Cardiac muscle cell (in vitro differentiated cells and primary cell): ENCODE measurements around the gene ZPLD1. TPM values are rescaled to one million over a fixed set of nuclear protein-coding genes. Genes with fewer than 3 reads are reported as not detected.

Source experiments
- DNase-seq, 2 donors: peaks; one replicate each; pipeline versions ENCODE4 v3.0.0 to v3.0.0-alpha.2; 2010 to 2017; ENCODE audit warnings: low read depth in 1 of 2, low spot score in 1 of 2
- H3K27ac ChIP-seq: fragments of 200-600 bp; sonication (generic); 2 replicates; pipeline ENCODE4 v1.5.1; 2016
- H3K27me3 ChIP-seq: fragments of 200-600 bp; sonication (generic); 2 replicates; pipeline ENCODE4 v1.6.0; 2016; ENCODE audit warnings: control low read depth
- H3K36me3 ChIP-seq: fragments of 200-600 bp; sonication (generic); 2 replicates; pipeline ENCODE4 v1.5.1; 2016; ENCODE audit warnings: control low read depth
- H3K4me1 ChIP-seq: fragments of 200-600 bp; sonication (generic); 2 replicates; pipeline ENCODE4 v1.8.1; 2017; ENCODE audit warnings: low read depth, mild to moderate bottlenecking, mixed run types
- H3K4me3 ChIP-seq: fragments of 200-600 bp; sonication (generic); 2 replicates; pipeline ENCODE4 v1.5.1; 2016; ENCODE audit warnings: mild to moderate bottlenecking
- H3K9me3 ChIP-seq: fragments of 200-600 bp; sonication (generic); 2 replicates; pipeline ENCODE4 v1.5.1; 2017; ENCODE audit warnings: low read depth, mild to moderate bottlenecking, control low read depth
- polyA plus RNA-seq: library from polyadenylated mRNA; unstranded; fragments of >200 nt; fragmentation: Nextera tagmentation; extraction: Ambion mirVana; gene quantifications from 2 replicates; pipeline ENCODE4 v1.2.1, GENCODE V29; 2016
- total RNA-seq: library from RNA; depleted of rRNA; stranded (reverse); fragments of >200 nt; gene quantifications from 2 replicates; pipeline ENCODE4 v1.2.3, GENCODE V29; 2016
- TF ChIP-seq, protein P1 (sequence below): IDR thresholded peaks from 2 replicates; pipeline ENCODE4 v1.5.1; 2012; ENCODE audit warnings: low read depth, mild to moderate bottlenecking, low read length

ZPLD1 gene
- total and polyA plus RNA-seq, 2 experiments from 2014 or later, result 0.60 TPM; not detected in 1

GRCh38 chr3:102449930-102450329, 15.1 kb downstream of the ZPLD1 start:
- no peak for DNase-seq
- Histone ChIP-seq H3K36me3 (no peaks in the 10 kb centered on the region), H3K9me3 (no peaks in the 10 kb centered on the region), H3K27ac (no peak overlapping the region), H3K4me3 (no peak overlapping the region), H3K4me1 (no peaks in the 10 kb centered on the region), H3K27me3 (no peaks in the 10 kb centered on the region)
- TF ChIP-seq, protein P1, sequence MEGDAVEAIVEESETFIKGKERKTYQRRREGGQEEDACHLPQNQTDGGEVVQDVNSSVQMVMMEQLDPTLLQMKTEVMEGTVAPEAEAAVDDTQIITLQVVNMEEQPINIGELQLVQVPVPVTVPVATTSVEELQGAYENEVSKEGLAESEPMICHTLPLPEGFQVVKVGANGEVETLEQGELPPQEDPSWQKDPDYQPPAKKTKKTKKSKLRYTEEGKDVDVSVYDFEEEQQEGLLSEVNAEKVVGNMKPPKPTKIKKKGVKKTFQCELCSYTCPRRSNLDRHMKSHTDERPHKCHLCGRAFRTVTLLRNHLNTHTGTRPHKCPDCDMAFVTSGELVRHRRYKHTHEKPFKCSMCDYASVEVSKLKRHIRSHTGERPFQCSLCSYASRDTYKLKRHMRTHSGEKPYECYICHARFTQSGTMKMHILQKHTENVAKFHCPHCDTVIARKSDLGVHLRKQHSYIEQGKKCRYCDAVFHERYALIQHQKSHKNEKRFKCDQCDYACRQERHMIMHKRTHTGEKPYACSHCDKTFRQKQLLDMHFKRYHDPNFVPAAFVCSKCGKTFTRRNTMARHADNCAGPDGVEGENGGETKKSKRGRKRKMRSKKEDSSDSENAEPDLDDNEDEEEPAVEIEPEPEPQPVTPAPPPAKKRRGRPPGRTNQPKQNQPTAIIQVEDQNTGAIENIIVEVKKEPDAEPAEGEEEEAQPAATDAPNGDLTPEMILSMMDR, result no peak

GRCh38 chr3:102450976-102451375, 16.2 kb downstream of the ZPLD1 start:
- H3K4me1 ChIP-seq, result no peaks in the 10 kb centered on the region
- no peaks in the 10 kb centered on the region for H3K36me3 ChIP-seq
- TF ChIP-seq, protein P1, result no peak
- H3K27ac ChIP-seq, result no peak overlapping the region
- H3K9me3 ChIP-seq, result no peaks in the 10 kb centered on the region
- no peaks in the 10 kb centered on the region for H3K27me3 ChIP-seq
- no peak for DNase-seq
- H3K4me3 ChIP-seq, result no peak overlapping the region

GRCh38 chr3:102451543-102451942, 16.7 kb downstream of the ZPLD1 start:
- no peak overlapping the region for H3K4me3 ChIP-seq
- no peak overlapping the region for H3K27ac ChIP-seq
- H3K9me3 ChIP-seq, result no peaks in the 10 kb centered on the region
- no peaks in the 10 kb centered on the region for H3K36me3 ChIP-seq
- H3K4me1 ChIP-seq, result no peaks in the 10 kb centered on the region
- DNase-seq, result no peak
- TF ChIP-seq, protein P1, result no peak
- no peaks in the 10 kb centered on the region for H3K27me3 ChIP-seq

DNA sequence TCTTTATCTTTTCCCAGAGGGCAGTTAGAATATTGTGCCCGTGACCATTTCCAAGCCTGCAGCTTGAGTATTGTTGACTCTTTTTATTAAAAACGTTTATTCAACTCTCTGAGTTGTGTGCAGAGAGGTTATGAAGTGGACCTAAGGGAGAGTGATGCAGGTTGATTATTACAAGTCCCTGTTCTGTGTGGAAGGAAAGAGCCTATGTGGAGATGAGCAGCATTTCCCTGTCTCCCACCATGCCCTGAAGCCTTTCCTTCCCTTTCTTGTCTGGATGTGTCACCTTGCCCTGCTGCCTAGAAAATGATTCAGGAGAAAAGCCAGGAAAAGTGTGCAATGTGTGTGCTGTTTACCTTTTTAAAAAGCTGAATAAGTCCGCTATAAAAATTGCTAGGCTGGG, 19.4 kb downstream of the ZPLD1 start:
- H3K9me3 ChIP-seq, result no peaks in the 10 kb centered on the region
- DNase-seq, result no peak
- H3K36me3 ChIP-seq, result no peaks in the 10 kb centered on the region
- TF ChIP-seq, protein P1, result no peak
- H3K4me3 ChIP-seq, result no peak overlapping the region
- no peaks in the 10 kb centered on the region for H3K4me1 ChIP-seq
- no peak overlapping the region for H3K27ac ChIP-seq
- H3K27me3 ChIP-seq, result no peaks in the 10 kb centered on the region

GRCh38 chr3:102457644-102458043, 22.8 kb downstream of the ZPLD1 start:
- Histone ChIP-seq H3K4me3 (no peak overlapping the region), H3K36me3 (no peaks in the 10 kb centered on the region), H3K27me3 (no peaks in the 10 kb centered on the region), H3K27ac (no peak overlapping the region), H3K9me3 (no peaks in the 10 kb centered on the region), H3K4me1 (no peaks in the 10 kb centered on the region)
- no peak for DNase-seq
- TF ChIP-seq, protein P1, result no peak

DNA sequence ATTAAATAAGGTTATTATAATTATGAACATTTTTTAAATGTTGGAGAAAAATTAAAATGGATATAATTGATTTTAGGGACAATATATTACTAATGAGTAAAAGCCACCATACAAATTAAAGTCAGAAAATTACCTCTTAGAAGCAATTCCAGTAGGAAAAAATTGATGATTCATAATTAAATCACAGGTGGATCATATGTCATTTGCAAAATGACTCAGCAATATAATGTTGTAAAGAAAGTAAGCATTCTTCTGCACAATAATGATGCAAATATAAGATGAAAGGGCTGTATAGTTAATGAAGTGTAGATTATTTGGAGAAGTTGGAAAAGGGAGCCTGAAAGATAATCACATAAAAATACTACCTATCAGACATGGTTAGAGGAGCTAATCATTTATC, 25.8 kb downstream of the ZPLD1 start:
- no peak overlapping the region for H3K27ac ChIP-seq
- H3K36me3 ChIP-seq, result no peaks in the 10 kb centered on the region
- no peaks in the 10 kb centered on the region for H3K4me1 ChIP-seq
- no peaks in the 10 kb centered on the region for H3K27me3 ChIP-seq
- no peak for DNase-seq
- TF ChIP-seq, protein P1, result no peak
- H3K9me3 ChIP-seq, result no peaks in the 10 kb centered on the region
- H3K4me3 ChIP-seq, result no peak overlapping the region
